Omental fat pad (tissue), 4 donors: ENCODE measurements around the gene PLCD1. TPM values are rescaled to one million over a fixed set of nuclear protein-coding genes. Genes with fewer than 3 reads are reported as not detected.

ENCODE experiments used
- ATAC-seq: fragments of 150-250 bp; one replicate; pipeline ENCODE4 v1.9.1; 2016; ENCODE audit warnings: mild to moderate bottlenecking, moderate library complexity; ENCODE audit not compliant: low FRiP score
- DNase-seq: peaks from one replicate; pipeline ENCODE4 v3.0.0-alpha.2; 2019; ENCODE audit warnings: low spot score
- CTCF ChIP-seq, 3 donors: fragments of 450-650 bp; IDR thresholded peaks; one replicate each; pipeline ENCODE4 v1.5.1; 2016 to 2017; ENCODE audit warnings: antibody characterized with exemption in 3 of 3, mild to moderate bottlenecking in 3 of 3, moderate library complexity in 2 of 3
- total RNA-seq, 4 donors: library from RNA; depleted of rRNA; stranded (reverse); fragments of >200 nt; gene quantifications; one replicate each; pipeline ENCODE4 v1.1.0, GENCODE V29; 2016

PLCD1 gene
- total RNA-seq, 4 donors from 2014 or later = 12.5 to 24.4 (median 19.0) TPM

GRCh38 chr3:37997342-37997741 is 32.1 kb downstream of the PLCD1 start:
- ATAC-seq (no peak), DNase-seq (no peak)
- TF ChIP-seq CTCF (IDR thresholded peaks at IDR 0.05) = no peak

- DNase-seq = peak; percentile 85
Observed at GRCh38 chr3:37996785-37997301, 32.6 kb downstream of the PLCD1 start.

GRCh38 chr3:37995652-37996641 is 33.5 kb downstream of the PLCD1 start:
- ATAC-seq (no peak), DNase-seq (no peak)
- TF ChIP-seq CTCF (IDR thresholded peaks at IDR 0.05) = no peak

More at GRCh38 chr3:37996785-37997301, 32.6 kb downstream of the PLCD1 start:
- peak in 2 of 3 donors; percentile 59 to 64 for TF ChIP-seq CTCF (IDR thresholded peaks at IDR 0.05)
- ATAC-seq = no peak

GRCh38 chr3:37994639-37994972 is 34.8 kb downstream of the PLCD1 start:
- TF ChIP-seq CTCF (IDR thresholded peaks at IDR 0.05) = no peak
- ATAC-seq (no peak), DNase-seq (no peak)

GRCh38 chr3:37993820-37994638 is 35.4 kb downstream of the PLCD1 start:
- peak; percentile 87 for ATAC-seq
- peak; percentile 74 for DNase-seq
- no peak for TF ChIP-seq CTCF (IDR thresholded peaks at IDR 0.05)

GRCh38 chr3:37993460-37993819 is 36.0 kb downstream of the PLCD1 start:
- no peak for TF ChIP-seq CTCF (IDR thresholded peaks at IDR 0.05)
- DNase-seq (no peak), ATAC-seq (no peak)
